ENCODE results near the gene COPZ1. TPM values are rescaled to one million over a fixed set of nuclear protein-coding genes. Genes with fewer than 3 reads are reported as not detected.

The COPZ1 gene
- polyA plus RNA-seq, 2 donors: 48.8 to 85.0 TPM

GRCh38 chr12:54374562-54375258 lies 49.8 kb downstream of the COPZ1 start:
- Histone ChIP-seq H3K27me3 (ENCODE audit: control insufficient read depth in 1 of 2, insufficient read depth in 2 of 2, low read length in 2 of 2) (no peaks in the 10 kb centered on the region), H3K4me1 (ENCODE audit: control insufficient read depth in 2 of 2, insufficient read depth in 2 of 2, low read length in 1 of 2) (peaks cover 7 to 20% of the 10 kb centered on the region in 2 donors), H3K27ac (ENCODE audit: low read depth in 2 of 2, low read length in 1 of 2) (peak overlapping the region; percentile 77 to 95), H3K36me3 (ENCODE audit: control insufficient read depth in 2 of 2, insufficient read depth in 2 of 2, low read length in 1 of 2) (peaks cover 0 to 24% of the 10 kb centered on the region in 2 donors), H3K9me3 (ENCODE audit: control insufficient read depth in 2 of 2, insufficient read depth in 1 of 2, low read depth in 1 of 2, low read length in 1 of 2) (no peaks in the 10 kb centered on the region), H3K4me3 (ENCODE audit: low read depth in 1 of 2, low read length in 2 of 2) (no peak overlapping the region)
- WGBS, 2 donors: 44 to 50% methylated on average over 2 of the region's 2 CpGs

GRCh38 chr12:54375259-54375579 lies 50.3 kb downstream of the COPZ1 start:
- Histone ChIP-seq H3K4me3 (ENCODE audit: low read depth in 1 of 2, low read length in 2 of 2) (no peak overlapping the region), H3K27me3 (ENCODE audit: control insufficient read depth in 1 of 2, insufficient read depth in 2 of 2, low read length in 2 of 2) (no peaks in the 10 kb centered on the region), H3K36me3 (ENCODE audit: control insufficient read depth in 2 of 2, insufficient read depth in 2 of 2, low read length in 1 of 2) (peaks cover 0 to 24% of the 10 kb centered on the region in 2 donors), H3K27ac (ENCODE audit: low read depth in 2 of 2, low read length in 1 of 2) (peak overlapping the region; percentile 77 to 95), H3K9me3 (ENCODE audit: control insufficient read depth in 2 of 2, insufficient read depth in 1 of 2, low read depth in 1 of 2, low read length in 1 of 2) (no peaks in the 10 kb centered on the region), H3K4me1 (ENCODE audit: control insufficient read depth in 2 of 2, insufficient read depth in 2 of 2, low read length in 1 of 2) (peaks cover 7 to 23% of the 10 kb centered on the region in 2 donors)
- 52 to 70% methylated on average over 2 of the region's 2 CpGs for WGBS, 2 donors

GRCh38 chr12:54376596-54376995 lies 51.7 kb downstream of the COPZ1 start:
- Histone ChIP-seq H3K4me1 (ENCODE audit: control insufficient read depth in 2 of 2, insufficient read depth in 2 of 2, low read length in 1 of 2) (peaks cover 7 to 20% of the 10 kb centered on the region in 2 donors), H3K27ac (ENCODE audit: low read depth in 2 of 2, low read length in 1 of 2) (peak overlapping the region in 1 of 2 donors; percentile 95), H3K4me3 (ENCODE audit: low read depth in 1 of 2, low read length in 2 of 2) (no peak overlapping the region), H3K9me3 (ENCODE audit: control insufficient read depth in 2 of 2, insufficient read depth in 1 of 2, low read depth in 1 of 2, low read length in 1 of 2) (no peaks in the 10 kb centered on the region), H3K36me3 (ENCODE audit: control insufficient read depth in 2 of 2, insufficient read depth in 2 of 2, low read length in 1 of 2) (peaks cover 0 to 17% of the 10 kb centered on the region in 2 donors), H3K27me3 (ENCODE audit: control insufficient read depth in 1 of 2, insufficient read depth in 2 of 2, low read length in 2 of 2) (no peaks in the 10 kb centered on the region)
- 59 to 66% methylated on average over 4 of the region's 4 CpGs for WGBS, 2 donors

GRCh38 chr12:54377007-54377406 lies 52.1 kb downstream of the COPZ1 start:
- peaks cover 3 to 16% of the 10 kb centered on the region in 2 donors for H3K4me1 ChIP-seq (ENCODE audit: control insufficient read depth in 2 of 2, insufficient read depth in 2 of 2, low read length in 1 of 2)
- no peak overlapping the region for H3K4me3 ChIP-seq (ENCODE audit: low read depth in 1 of 2, low read length in 2 of 2)
- peaks cover 0 to 13% of the 10 kb centered on the region in 2 donors for H3K36me3 ChIP-seq (ENCODE audit: control insufficient read depth in 2 of 2, insufficient read depth in 2 of 2, low read length in 1 of 2)
- H3K27me3 ChIP-seq (ENCODE audit: control insufficient read depth in 1 of 2, insufficient read depth in 2 of 2, low read length in 2 of 2): no peaks in the 10 kb centered on the region
- 79 to 85% methylated on average over 2 of the region's 2 CpGs for WGBS, 2 donors
- H3K27ac ChIP-seq (ENCODE audit: low read depth in 2 of 2, low read length in 1 of 2): peak overlapping the region in 1 of 2 donors; percentile 95
- H3K9me3 ChIP-seq (ENCODE audit: control insufficient read depth in 2 of 2, insufficient read depth in 1 of 2, low read depth in 1 of 2, low read length in 1 of 2): no peaks in the 10 kb centered on the region

GRCh38 chr12:54377797-54378515 lies 53.0 kb downstream of the COPZ1 start:
- no peaks in the 10 kb centered on the region for H3K9me3 ChIP-seq (ENCODE audit: control insufficient read depth in 2 of 2, insufficient read depth in 1 of 2, low read depth in 1 of 2, low read length in 1 of 2)
- H3K27me3 ChIP-seq (ENCODE audit: control insufficient read depth in 1 of 2, insufficient read depth in 2 of 2, low read length in 2 of 2): no peaks in the 10 kb centered on the region
- 81 to 84% methylated on average over 6 of the region's 6 CpGs for WGBS, 2 donors
- peak overlapping the region in 1 of 2 donors; percentile 51 for H3K27ac ChIP-seq (ENCODE audit: low read depth in 2 of 2, low read length in 1 of 2)
- H3K4me3 ChIP-seq (ENCODE audit: low read depth in 1 of 2, low read length in 2 of 2): no peak overlapping the region
- H3K4me1 ChIP-seq (ENCODE audit: control insufficient read depth in 2 of 2, insufficient read depth in 2 of 2, low read length in 1 of 2): peaks cover 3 to 16% of the 10 kb centered on the region in 2 donors
- H3K36me3 ChIP-seq (ENCODE audit: control insufficient read depth in 2 of 2, insufficient read depth in 2 of 2, low read length in 1 of 2): peaks cover 0 to 13% of the 10 kb centered on the region in 2 donors

- Histone ChIP-seq H3K9me3 (ENCODE audit: control insufficient read depth in 2 of 2, insufficient read depth in 1 of 2, low read depth in 1 of 2, low read length in 1 of 2) (no peaks in the 10 kb centered on the region), H3K36me3 (ENCODE audit: control insufficient read depth in 2 of 2, insufficient read depth in 2 of 2, low read length in 1 of 2) (peaks cover 0 to 8% of the 10 kb centered on the region in 2 donors), H3K4me3 (ENCODE audit: low read depth in 1 of 2, low read length in 2 of 2) (peak overlapping the region; percentile 28 to 37), H3K27ac (ENCODE audit: low read depth in 2 of 2, low read length in 1 of 2) (peak overlapping the region; percentile 45 to 65), H3K4me1 (ENCODE audit: control insufficient read depth in 2 of 2, insufficient read depth in 2 of 2, low read length in 1 of 2) (peaks cover 3 to 15% of the 10 kb centered on the region in 2 donors), H3K27me3 (ENCODE audit: control insufficient read depth in 1 of 2, insufficient read depth in 2 of 2, low read length in 2 of 2) (no peaks in the 10 kb centered on the region)
- WGBS, 2 donors: 14 to 19% methylated on average over 41 to 49 of the region's 49 CpGs
Observed at GRCh38 chr12:54378796-54379397, 54.0 kb downstream of the COPZ1 start.

- no peaks in the 10 kb centered on the region for H3K9me3 ChIP-seq (ENCODE audit: control insufficient read depth in 2 of 2, insufficient read depth in 1 of 2, low read depth in 1 of 2, low read length in 1 of 2)
- H3K4me3 ChIP-seq (ENCODE audit: low read depth in 1 of 2, low read length in 2 of 2): peak overlapping the region; percentile 1 to 13
- 17 to 19% methylated on average over 19 of the region's 19 CpGs for WGBS, 2 donors
- no peaks in the 10 kb centered on the region for H3K27me3 ChIP-seq (ENCODE audit: control insufficient read depth in 1 of 2, insufficient read depth in 2 of 2, low read length in 2 of 2)
- peak overlapping the region; percentile 45 to 65 for H3K27ac ChIP-seq (ENCODE audit: low read depth in 2 of 2, low read length in 1 of 2)
- H3K4me1 ChIP-seq (ENCODE audit: control insufficient read depth in 2 of 2, insufficient read depth in 2 of 2, low read length in 1 of 2): peaks cover 3 to 10% of the 10 kb centered on the region in 2 donors
- peaks cover 0 to 8% of the 10 kb centered on the region in 2 donors for H3K36me3 ChIP-seq (ENCODE audit: control insufficient read depth in 2 of 2, insufficient read depth in 2 of 2, low read length in 1 of 2)
Observed at GRCh38 chr12:54379398-54380201, 54.7 kb downstream of the COPZ1 start.

GRCh38 chr12:54381136-54381535 lies 56.2 kb downstream of the COPZ1 start:
- H3K27me3 ChIP-seq (ENCODE audit: control insufficient read depth in 1 of 2, insufficient read depth in 2 of 2, low read length in 2 of 2): no peaks in the 10 kb centered on the region
- H3K9me3 ChIP-seq (ENCODE audit: control insufficient read depth in 2 of 2, insufficient read depth in 1 of 2, low read depth in 1 of 2, low read length in 1 of 2): no peaks in the 10 kb centered on the region
- no peak overlapping the region for H3K27ac ChIP-seq (ENCODE audit: low read depth in 2 of 2, low read length in 1 of 2)
- H3K4me1 ChIP-seq (ENCODE audit: control insufficient read depth in 2 of 2, insufficient read depth in 2 of 2, low read length in 1 of 2): peaks cover 3 to 10% of the 10 kb centered on the region in 2 donors
- no peak overlapping the region for H3K4me3 ChIP-seq (ENCODE audit: low read depth in 1 of 2, low read length in 2 of 2)
- peaks cover 0 to 8% of the 10 kb centered on the region in 2 donors for H3K36me3 ChIP-seq (ENCODE audit: control insufficient read depth in 2 of 2, insufficient read depth in 2 of 2, low read length in 1 of 2)
- WGBS, 2 donors: 93 to 94% methylated on average over 4 of the region's 4 CpGs

GRCh38 chr12:54383041-54383609 lies 58.2 kb downstream of the COPZ1 start:
- Histone ChIP-seq H3K27me3 (ENCODE audit: control insufficient read depth in 1 of 2, insufficient read depth in 2 of 2, low read length in 2 of 2) (no peaks in the 10 kb centered on the region), H3K36me3 (ENCODE audit: control insufficient read depth in 2 of 2, insufficient read depth in 2 of 2, low read length in 1 of 2) (no peaks in the 10 kb centered on the region), H3K4me1 (ENCODE audit: control insufficient read depth in 2 of 2, insufficient read depth in 2 of 2, low read length in 1 of 2) (peaks cover 3 to 19% of the 10 kb centered on the region in 2 donors), H3K27ac (ENCODE audit: low read depth in 2 of 2, low read length in 1 of 2) (peak overlapping the region; percentile 51 to 91), H3K4me3 (ENCODE audit: low read depth in 1 of 2, low read length in 2 of 2) (no peak overlapping the region), H3K9me3 (ENCODE audit: control insufficient read depth in 2 of 2, insufficient read depth in 1 of 2, low read depth in 1 of 2, low read length in 1 of 2) (no peaks in the 10 kb centered on the region)
- WGBS, 2 donors: 72 to 73% methylated on average over 3 of the region's 3 CpGs

All from esophagus (tissue), 2 donors.